CD14-positive monocyte (primary cell): Measurements from ENCODE around the gene C19orf25. TPM values are rescaled to one million over a fixed set of nuclear protein-coding genes. Genes with fewer than 3 reads are reported as not detected.

Source experiments
- DNase-seq, 3 donors: peaks; one replicate each; pipeline ENCODE4 v3.0.0-alpha.2; 2011 to 2022
- H2AFZ ChIP-seq: 2 replicates; pipeline ENCODE4 v1.6.0; 2012; ENCODE audit warnings: mild to moderate bottlenecking, low read depth, low read length, inconsistent platforms; ENCODE audit not compliant: insufficient read depth, poor library complexity, severe bottlenecking
- H3K27ac ChIP-seq, 2 donors: 1 replicate in 1 of 2; 2 replicates in 1 of 2; pipeline ENCODE4 v1.5.1; 2012 to 2013; ENCODE audit warnings: low read length in 2 of 2, control low read depth in 1 of 2, inconsistent platforms in 1 of 2, low read depth in 1 of 2, mild to moderate bottlenecking in 1 of 2
- H3K27me3 ChIP-seq, 2 donors: one replicate each; pipeline versions ENCODE4 v1.6.0 to v1.6.1; 2011 to 2013; ENCODE audit warnings: low read length in 2 of 2; ENCODE audit not compliant: control insufficient read depth in 2 of 2, insufficient read depth in 2 of 2
- H3K36me3 ChIP-seq, 2 donors: replicated peaks in 1 of 2; 1 replicate in 1 of 2; 2 replicates in 1 of 2; pipeline versions ENCODE4 v1.5.1 to v1.6.1; 2012 to 2013; ENCODE audit warnings: low read length in 2 of 2, control low read depth in 1 of 2, inconsistent platforms in 1 of 2, mild to moderate bottlenecking in 1 of 2; ENCODE audit not compliant: insufficient read depth in 2 of 2, control insufficient read depth in 1 of 2
- H3K4me1 ChIP-seq, 2 donors: 1 replicate in 1 of 2; 2 replicates in 1 of 2; pipeline versions ENCODE4 v1.5.1 to v1.6.1; 2012 to 2013; ENCODE audit warnings: low read length in 2 of 2, control low read depth in 1 of 2, inconsistent platforms in 1 of 2, mild to moderate bottlenecking in 1 of 2, moderate library complexity in 1 of 2; ENCODE audit not compliant: insufficient read depth in 2 of 2, control insufficient read depth in 1 of 2
- H3K4me2 ChIP-seq: replicated peaks from 2 replicates; pipeline ENCODE3; 2012; ENCODE audit warnings: low read length, moderate library complexity, mild to moderate bottlenecking; ENCODE audit not compliant: poor library complexity, severe bottlenecking; ENCODE audit errors: extremely low read depth
- H3K4me3 ChIP-seq, 3 experiments: fragments of 200-600 bp in 1 of 3; sonication (generic) in 1 of 3; replicated peaks in 1 of 3; 1 replicate in 2 of 3; 2 replicates in 1 of 3; pipeline ENCODE4 v1.5.1; 2011 to 2013; ENCODE audit warnings: low read length in 3 of 3, mild to moderate bottlenecking in 3 of 3, control low read depth in 2 of 3, low read depth in 2 of 3, inconsistent platforms in 1 of 3, moderate library complexity in 1 of 3
- H3K79me2 ChIP-seq: 2 replicates; pipeline ENCODE4 v1.6.0; 2012; ENCODE audit warnings: mild to moderate bottlenecking, control low read depth, inconsistent platforms, low read length, moderate library complexity; ENCODE audit not compliant: insufficient read depth
- H3K9ac ChIP-seq: 2 replicates; pipeline ENCODE4 v1.6.0; 2017; ENCODE audit warnings: low read length, mild to moderate bottlenecking; ENCODE audit not compliant: insufficient read depth, poor library complexity, severe bottlenecking
- H3K9me3 ChIP-seq, 2 donors: replicated peaks in 1 of 2; 1 replicate in 1 of 2; 2 replicates in 1 of 2; pipeline versions ENCODE4 v1.5.1 to v1.6.1; 2012 to 2013; ENCODE audit warnings: low read length in 2 of 2, control low read depth in 1 of 2; ENCODE audit not compliant: control insufficient read depth in 1 of 2, insufficient read depth in 1 of 2
- H4K20me1 ChIP-seq: 2 replicates; pipeline ENCODE4 v1.6.0; 2012; ENCODE audit warnings: mild to moderate bottlenecking, low read length, control low read depth, moderate library complexity; ENCODE audit not compliant: insufficient read depth
- H3K27ac Mint-ChIP-seq, 7 donors: one replicate each; pipeline ENCODE4 v1.8.0; 2020; ENCODE audit warnings: mild to moderate bottlenecking in 7 of 7, mixed read lengths in 7 of 7, moderate library complexity in 6 of 7, inconsistent platforms in 2 of 7
- H3K27me3 Mint-ChIP-seq, 3 donors: one replicate each; pipeline ENCODE4 v1.8.0; 2021 to 2022; ENCODE audit warnings: low read depth in 3 of 3, mild to moderate bottlenecking in 3 of 3, mixed read lengths in 3 of 3, moderate library complexity in 3 of 3, inconsistent platforms in 1 of 3
- H3K36me3 Mint-ChIP-seq, 2 donors: one replicate each; pipeline ENCODE4 v1.8.0; 2020; ENCODE audit warnings: mixed read lengths in 2 of 2, inconsistent platforms in 1 of 2, mild to moderate bottlenecking in 1 of 2
- H3K4me1 Mint-ChIP-seq: one replicate; pipeline ENCODE4 v1.8.0; 2020; ENCODE audit warnings: mild to moderate bottlenecking, mixed read lengths
- H3K4me3 Mint-ChIP-seq, 2 donors: one replicate each; pipeline ENCODE4 v1.8.0; 2020; ENCODE audit warnings: mild to moderate bottlenecking in 2 of 2, mixed read lengths in 2 of 2, moderate library complexity in 1 of 2
- H3K9me3 Mint-ChIP-seq, 7 donors: one replicate each; pipeline ENCODE4 v1.8.0; 2020 to 2022; ENCODE audit warnings: mixed read lengths in 7 of 7, mild to moderate bottlenecking in 6 of 7, moderate library complexity in 6 of 7, inconsistent platforms in 2 of 7
- WGBS: methylation state at CpG from one replicate; pipeline ENCODE4 v1.1.5; 2013; ENCODE audit warnings: missing lambda C conversion rate; ENCODE audit not compliant: insufficient coverage; 5-methylcytosine and 5-hydroxymethylcytosine counted together
- intact Hi-C, 2 donors: fragments of 100-400 bp; cut with micrococcal nuclease; formaldehyde crosslinking; loops; one replicate each; pipeline versions ENCODE4 v1.15.0 to v1.15.1; 2023
- polyA plus RNA-seq, 3 donors: library from polyadenylated mRNA; depleted of rRNA in 1 of 3; unstranded in 2 of 3; stranded (reverse) in 1 of 3; fragments of 300-500 nt in 2 of 3; fragments of >200 nt in 1 of 3; fragmentation: Illumina TruSeq in 2 of 3; gene quantifications; 1 replicate in 2 of 3; 2 replicates in 1 of 3; pipeline ENCODE4 v1.2.3, GENCODE V29; 2012 to 2021
- TF ChIP-seq, protein P1 (sequence below): fragments of 200-600 bp; IDR thresholded peaks from one replicate; pipeline ENCODE4 v1.8.0; 2022; ENCODE audit warnings: antibody characterized with exemption, mild to moderate bottlenecking

The C19orf25 gene
- polyA plus RNA-seq, 3 donors = 18.2 to 20.9 (median 19.9) TPM

DNA sequence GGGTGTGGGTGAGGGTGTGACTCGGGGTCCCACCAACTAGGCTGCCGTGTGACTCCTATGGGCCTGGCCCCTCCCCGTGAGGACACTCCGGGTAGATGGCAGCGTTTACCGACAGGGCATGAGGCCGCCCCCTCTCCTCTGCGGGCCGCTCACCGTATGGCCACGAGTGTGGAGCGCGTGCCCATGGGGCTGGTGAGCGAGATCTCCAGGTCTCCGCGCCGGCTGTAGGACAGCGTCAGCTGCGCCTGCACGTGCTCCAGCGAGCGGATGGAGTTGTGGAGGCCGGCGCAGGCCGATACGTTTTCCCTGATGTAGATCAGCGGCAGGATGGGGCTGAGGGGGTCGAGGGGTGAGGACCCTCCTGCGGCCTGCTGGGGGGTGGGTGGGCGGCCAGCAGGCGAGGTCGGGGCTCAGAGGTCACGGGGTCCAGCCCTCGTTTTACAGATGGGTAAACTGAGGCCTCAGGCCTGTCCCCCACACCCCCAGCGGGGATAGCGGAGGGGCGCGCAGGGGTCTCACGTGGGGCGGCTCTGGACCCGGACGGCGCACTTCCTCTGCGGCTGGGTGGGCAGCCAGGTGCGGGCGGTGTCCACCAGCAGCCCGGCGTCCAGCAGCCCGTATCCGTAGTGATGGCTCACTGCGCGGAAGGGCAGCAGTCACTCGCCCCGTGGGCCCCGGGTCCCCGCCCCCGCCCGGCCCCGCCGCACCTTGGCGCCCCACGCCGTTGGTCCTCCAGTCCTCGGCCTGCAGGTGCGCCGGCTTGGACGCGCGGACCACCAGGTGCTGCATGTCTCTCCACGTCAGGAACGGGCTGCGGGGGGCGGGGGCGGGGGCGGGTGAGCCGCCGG, 4.3 kb upstream of the C19orf25 start:
- H3K36me3 ChIP-seq = no peaks in the 10 kb centered on the region
- H3K9me3 ChIP-seq = no peaks in the 10 kb centered on the region
- intact Hi-C loops = no loop called here
- no peak overlapping the region for H3K4me3 ChIP-seq
- Mint-ChIP-seq H3K4me3 (no peak overlapping the region), H3K4me1 (peaks cover 18% of the 10 kb centered on the region), H3K36me3 (no peaks in the 10 kb centered on the region), H3K9me3 (peaks cover 0 to 3% (median 0%) of the 10 kb centered on the region in 7 donors), H3K27me3 (peaks cover 0 to 1% (median 0%) of the 10 kb centered on the region in 3 donors), H3K27ac (no peak overlapping the region)
- H3K4me2 ChIP-seq = no peak overlapping the region
- WGBS = 94% methylated on average over 63 of the region's 77 CpGs
- H3K79me2 ChIP-seq = peaks cover 5% of the 10 kb centered on the region
- no peak overlapping the region for H3K27ac ChIP-seq
- no peaks in the 10 kb centered on the region for H4K20me1 ChIP-seq
- H3K9ac ChIP-seq = no peak overlapping the region
- TF ChIP-seq, protein P1, sequence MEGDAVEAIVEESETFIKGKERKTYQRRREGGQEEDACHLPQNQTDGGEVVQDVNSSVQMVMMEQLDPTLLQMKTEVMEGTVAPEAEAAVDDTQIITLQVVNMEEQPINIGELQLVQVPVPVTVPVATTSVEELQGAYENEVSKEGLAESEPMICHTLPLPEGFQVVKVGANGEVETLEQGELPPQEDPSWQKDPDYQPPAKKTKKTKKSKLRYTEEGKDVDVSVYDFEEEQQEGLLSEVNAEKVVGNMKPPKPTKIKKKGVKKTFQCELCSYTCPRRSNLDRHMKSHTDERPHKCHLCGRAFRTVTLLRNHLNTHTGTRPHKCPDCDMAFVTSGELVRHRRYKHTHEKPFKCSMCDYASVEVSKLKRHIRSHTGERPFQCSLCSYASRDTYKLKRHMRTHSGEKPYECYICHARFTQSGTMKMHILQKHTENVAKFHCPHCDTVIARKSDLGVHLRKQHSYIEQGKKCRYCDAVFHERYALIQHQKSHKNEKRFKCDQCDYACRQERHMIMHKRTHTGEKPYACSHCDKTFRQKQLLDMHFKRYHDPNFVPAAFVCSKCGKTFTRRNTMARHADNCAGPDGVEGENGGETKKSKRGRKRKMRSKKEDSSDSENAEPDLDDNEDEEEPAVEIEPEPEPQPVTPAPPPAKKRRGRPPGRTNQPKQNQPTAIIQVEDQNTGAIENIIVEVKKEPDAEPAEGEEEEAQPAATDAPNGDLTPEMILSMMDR = no peak
- peaks cover 13 to 25% of the 10 kb centered on the region in 2 donors for H3K4me1 ChIP-seq
- DNase-seq = no peak
- H2AFZ ChIP-seq = no peak overlapping the region
- H3K27me3 ChIP-seq = no peaks in the 10 kb centered on the region

DNA sequence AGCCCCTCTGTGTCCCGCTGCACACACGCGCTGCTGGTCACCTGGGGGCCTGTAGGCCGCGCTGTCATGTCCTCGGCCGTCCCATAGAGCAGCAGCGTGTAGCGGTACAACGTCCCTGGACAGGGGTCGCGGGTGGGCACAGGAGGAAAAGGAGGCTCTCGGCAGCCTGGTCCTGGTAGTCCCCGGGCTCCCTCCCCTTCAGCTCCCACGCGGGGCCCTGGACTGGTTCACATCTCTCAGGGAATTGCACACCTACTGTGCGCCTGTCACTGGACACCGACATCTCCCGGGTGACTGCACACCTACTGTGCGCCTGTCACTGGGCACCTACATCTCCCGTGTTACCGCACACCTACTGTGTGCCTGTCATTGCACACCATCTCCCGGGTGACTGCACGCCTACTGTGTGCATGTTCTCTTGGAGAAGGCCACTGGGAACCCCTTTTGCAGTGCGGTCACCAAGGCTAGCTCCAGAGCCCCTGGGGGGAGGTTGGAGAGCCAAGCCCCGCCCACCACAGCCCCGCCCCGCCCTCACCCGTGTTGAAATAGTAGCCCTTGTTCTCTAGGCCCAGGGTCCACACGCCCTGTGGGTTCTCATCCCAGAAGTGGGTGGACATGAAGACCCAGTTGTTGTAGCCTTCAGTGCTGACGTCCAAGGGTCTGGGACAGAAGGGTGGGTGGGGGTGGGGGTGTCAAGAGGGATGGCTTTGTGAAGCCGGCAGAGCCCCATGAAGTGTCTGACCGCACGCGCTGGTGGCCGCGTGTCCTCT, 3.5 kb upstream of the C19orf25 start:
- Histone ChIP-seq H3K27me3 (no peaks in the 10 kb centered on the region), H3K4me3 (no peak overlapping the region), H3K36me3 (no peaks in the 10 kb centered on the region), H3K9ac (no peak overlapping the region), H2AFZ (no peak overlapping the region), H4K20me1 (no peaks in the 10 kb centered on the region), H3K79me2 (peaks cover 11% of the 10 kb centered on the region), H3K27ac (no peak overlapping the region), H3K4me1 (peaks cover 20 to 28% of the 10 kb centered on the region in 2 donors), H3K9me3 (no peaks in the 10 kb centered on the region), H3K4me2 (no peak overlapping the region)
- intact Hi-C loops = no loop called here
- 89% methylated on average over 29 of the region's 37 CpGs for WGBS
- TF ChIP-seq, protein P1 = no peak
- Mint-ChIP-seq H3K27me3 (peaks cover 0 to 1% (median 0%) of the 10 kb centered on the region in 3 donors), H3K27ac (no peak overlapping the region), H3K4me1 (peaks cover 22% of the 10 kb centered on the region), H3K9me3 (peaks cover 0 to 3% (median 0%) of the 10 kb centered on the region in 7 donors), H3K36me3 (peaks cover under 1% of the 10 kb centered on the region in 2 donors), H3K4me3 (no peak overlapping the region)
- DNase-seq = no peak
